ENCODE results near the gene POU2F3. TPM values are rescaled to one million over a fixed set of nuclear protein-coding genes. Genes with fewer than 3 reads are reported as not detected.

POU2F3 gene
- total RNA-seq, 1 donor from 2014 or later = under 0.01 TPM

DNA sequence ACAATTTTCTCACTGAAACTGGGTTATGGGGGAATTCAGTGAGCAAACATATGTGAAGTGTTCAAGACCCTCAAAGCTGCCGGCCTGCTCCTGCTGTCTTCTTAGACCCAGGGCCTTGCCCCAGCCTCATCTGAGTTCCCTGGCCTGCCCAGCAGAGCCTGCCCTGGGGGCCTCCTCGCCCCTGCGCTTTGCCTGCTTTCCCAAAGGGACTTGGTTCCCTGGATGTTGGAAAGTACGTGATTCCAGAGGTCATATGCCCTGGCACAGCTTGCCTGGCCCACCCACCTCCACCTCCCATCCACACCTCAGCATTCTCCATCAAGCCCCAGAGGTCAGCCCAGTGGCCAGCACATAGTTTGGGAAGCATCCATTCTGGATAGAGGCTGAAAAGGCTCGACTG, 13.7 kb upstream of the POU2F3 start:
- DNase-seq (ENCODE audit: low read depth in 2 of 2) = no peak

DNA sequence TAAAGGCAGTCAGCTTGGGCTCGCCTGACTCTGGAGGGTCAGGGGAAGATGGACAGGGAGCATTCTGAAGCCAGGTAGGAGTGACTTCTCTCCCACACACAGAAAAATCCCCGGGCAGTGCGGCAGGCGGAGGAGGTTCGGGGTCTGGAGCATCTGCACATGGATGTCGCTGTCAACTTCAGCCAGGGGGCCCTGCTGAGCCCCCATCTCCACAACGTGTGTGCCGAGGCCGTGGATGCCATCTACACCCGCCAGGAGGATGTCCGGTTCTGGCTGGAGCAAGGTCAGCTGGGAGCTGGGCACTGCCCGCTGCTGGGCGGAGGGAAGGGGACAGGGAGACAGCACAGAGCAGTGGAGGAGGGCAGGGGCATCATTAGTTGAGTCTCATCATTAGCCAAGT, 13.2 kb upstream of the POU2F3 start:
- DNase-seq (ENCODE audit: low read depth in 2 of 2) = no peak

DNA sequence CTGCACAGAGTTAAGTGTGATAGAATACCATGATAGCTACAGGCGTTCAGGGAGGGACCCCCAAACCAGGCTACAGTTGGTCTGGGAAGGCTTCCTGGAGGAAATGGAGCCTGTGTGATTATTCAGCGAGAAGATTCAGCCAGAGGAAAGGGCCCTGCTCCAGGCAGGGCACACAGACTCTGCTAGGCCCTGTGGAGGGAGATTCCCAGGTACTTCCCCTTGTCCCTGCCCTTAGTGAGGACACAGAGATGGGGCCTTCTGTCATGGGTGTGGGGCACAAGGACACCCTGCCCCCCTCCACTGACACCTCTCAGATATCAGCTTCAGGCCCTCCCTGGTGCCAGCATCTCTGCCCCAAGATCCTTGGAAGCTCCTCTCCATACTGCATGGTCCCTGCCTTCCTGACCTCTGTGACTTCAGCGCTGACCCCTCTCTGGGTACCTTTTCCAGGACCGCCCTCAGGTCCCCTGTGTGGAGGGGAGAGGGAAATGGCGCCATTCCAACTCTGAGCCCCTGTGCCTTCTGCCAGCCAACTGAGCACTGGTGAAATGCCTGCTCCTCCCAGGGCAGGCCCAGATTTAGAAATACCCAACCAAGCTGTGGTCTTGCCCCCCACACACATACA, 12.6 kb upstream of the POU2F3 start:
- no peak for DNase-seq (ENCODE audit: low read depth in 2 of 2)

DNA sequence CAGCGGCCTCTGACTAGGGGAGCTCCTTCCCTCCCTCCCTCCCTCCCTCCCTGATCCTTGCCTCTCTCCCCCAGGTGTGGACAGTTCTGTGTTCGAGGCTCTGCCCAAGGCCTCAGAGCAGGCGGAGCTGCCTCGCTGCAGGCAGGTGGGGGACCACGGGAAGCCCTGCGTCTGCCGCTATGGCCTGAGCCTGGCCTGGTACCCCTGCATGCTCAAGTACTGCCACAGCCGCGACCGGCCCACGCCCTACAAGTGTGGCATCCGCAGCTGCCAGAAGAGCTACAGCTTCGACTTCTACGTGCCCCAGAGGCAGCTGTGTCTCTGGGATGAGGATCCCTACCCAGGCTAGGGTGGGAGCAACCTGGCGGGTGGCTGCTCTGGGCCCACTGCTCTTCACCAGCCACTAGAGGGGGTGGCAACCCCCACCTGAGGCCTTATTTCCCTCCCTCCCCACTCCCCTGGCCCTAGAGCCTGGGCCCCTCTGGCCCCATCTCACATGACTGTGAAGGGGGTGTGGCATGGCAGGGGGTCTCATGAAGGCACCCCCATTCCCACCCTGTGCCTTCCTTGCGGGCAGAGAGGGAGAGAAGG, 11.1 kb upstream of the POU2F3 start:
- DNase-seq (ENCODE audit: low read depth in 2 of 2) = no peak

DNA sequence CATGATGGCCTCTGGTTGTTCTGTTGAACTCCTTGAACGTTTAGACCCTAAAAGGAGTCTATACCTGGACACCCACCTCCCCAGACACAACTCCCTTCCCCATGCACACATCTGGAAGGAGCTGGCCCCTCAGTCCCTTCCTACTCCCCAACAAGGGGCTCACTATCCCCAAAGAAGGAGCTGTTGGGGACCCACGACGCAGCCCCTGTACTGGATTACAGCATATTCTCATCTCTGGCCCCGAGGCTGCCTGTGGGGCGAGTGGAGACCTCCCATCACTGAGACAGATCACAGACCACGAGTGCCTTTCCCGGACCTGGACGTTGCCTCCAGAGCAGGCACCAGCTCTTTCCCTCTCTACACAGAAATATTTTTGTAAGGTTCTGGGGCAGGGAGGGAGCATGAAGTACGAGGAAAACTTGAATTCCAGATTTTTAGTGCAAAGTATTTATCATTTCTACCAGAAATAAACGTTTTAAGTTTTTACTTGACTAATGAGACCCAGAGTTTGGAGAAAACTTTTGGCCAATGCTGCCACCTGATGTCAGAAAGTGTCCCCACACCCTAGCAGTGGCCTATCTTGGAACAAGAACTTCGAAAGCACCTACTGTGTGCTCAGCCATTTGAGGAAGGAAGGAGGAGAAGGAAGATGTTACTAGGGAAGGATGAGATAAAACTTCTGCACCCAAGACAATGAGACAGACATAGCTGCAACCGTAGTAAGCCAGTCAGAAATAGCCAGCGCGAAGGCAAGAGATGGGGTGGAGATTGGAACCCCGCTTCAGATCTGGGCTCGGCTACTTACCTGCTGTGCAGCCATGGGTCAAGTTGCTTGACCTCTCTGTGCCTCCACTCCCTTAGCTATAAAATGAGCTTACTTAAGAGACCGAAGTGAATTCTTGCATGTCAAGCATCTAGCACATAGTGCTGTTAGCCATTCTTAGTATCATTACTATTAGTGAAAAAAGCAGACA, 10.2 kb upstream of the POU2F3 start:
- peak; percentile 48 to 62 for DNase-seq (ENCODE audit: low read depth in 2 of 2)

DNA sequence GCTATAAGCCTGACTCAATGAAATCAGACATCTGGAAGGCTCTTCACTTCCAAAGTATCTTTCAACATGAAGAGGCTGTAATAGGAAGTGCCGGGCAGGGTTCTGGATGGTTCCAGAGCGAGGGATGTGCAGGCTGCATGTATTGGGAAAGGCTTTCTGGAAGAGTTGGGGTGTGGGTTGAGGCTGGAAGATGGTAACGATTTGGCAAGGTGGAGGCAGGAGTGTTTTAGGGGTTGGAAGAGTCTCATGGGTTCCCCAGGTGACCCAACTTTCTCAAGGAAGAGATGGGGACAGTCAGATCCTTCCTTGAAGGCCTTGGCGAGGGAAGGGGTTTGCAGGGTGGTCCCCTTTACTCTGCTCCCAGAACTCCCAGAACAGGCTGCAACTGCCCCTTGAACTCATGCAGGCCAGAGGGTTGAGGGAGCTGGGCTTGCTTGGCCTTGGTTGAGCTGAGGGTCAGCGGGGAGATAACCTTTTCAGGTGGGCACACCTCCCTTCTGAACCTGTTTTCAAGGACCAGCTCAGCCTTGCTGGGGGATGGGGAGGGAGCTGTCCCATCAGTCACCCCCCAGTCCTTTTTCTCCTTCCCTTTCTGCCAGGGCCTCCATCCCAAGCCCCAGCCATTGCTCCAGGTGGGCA, 9.4 kb upstream of the POU2F3 start:
- DNase-seq (ENCODE audit: low read depth in 2 of 2) = no peak

DNA sequence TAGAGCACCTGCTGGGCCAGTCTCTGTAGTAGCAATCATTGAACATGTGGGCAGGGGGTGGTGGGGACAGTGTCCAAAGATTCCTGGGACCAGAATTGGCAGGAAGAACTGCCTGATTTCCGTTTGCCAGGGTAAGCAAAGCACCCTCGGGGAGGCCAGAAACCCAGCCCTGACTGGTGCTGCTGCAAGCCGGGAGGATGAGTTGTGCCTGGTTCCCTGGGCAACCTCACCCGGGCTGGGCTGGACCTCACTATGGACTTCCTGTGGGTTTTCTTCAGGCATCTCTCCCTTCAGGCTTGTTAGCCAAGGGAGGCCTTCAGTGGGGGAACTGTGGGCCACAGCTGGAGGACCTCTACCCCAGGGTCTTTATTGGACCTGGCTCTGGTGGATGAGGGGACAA, 8.0 kb upstream of the POU2F3 start:
- DNase-seq (ENCODE audit: low read depth in 2 of 2) = no peak

DNA sequence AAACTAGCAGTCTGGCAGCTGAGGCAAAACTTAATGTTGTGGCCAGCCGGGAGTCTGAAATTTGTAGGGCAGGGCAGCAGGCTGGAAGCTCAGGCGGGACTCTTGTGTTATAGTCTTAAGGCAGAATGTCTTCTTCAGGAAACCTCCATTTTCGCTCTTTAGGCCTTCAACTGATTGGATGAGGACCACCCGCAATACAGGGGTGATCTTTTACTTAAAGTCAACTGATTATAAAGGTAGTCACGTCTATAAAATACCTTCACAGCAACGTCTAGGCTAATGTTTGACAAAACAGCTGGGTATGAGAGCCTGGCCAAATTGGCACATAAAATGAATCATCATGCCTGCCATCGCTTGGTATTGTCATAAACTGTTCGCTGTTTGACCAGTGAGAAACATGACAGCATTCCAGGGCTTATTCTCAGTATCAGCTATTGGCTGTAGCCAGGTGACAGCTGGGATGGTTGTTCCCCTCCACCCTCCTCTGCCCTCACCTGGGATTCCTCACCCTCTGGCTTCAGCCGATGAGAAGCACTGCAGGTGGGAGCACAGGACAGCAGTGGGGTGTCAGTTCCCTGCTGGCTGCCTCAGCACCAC, 6.6 kb upstream of the POU2F3 start:
- DNase-seq (ENCODE audit: low read depth in 2 of 2) = no peak

DNA sequence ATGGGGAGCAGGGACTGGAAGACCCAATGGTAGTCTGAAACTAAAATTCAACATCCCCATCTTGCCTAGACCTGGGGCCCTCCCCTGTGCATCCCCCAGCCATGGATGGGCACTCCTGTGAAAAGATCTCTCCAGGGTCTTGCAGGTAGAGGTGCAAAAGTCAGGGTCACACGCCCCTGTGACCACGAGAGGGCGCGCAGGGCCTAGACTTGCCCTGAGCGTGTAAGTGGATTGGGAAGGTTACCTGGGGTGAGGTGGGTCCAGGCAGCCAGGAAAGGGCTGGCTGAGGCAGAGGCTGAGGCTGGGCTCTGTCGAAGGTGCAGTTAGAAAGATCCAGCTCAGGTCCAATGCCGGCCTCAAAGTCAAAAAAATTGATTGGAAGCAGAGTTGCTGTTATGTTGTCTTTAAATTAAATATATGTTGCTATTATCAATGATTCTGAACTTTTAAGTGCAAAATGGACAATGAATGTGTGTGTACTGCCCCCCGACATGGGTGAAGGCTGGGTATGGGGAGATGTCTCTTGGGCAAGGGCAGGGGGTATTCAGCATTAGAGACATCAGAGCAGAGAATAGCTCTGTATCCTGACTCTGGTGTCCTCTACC, 4.8 kb upstream of the POU2F3 start:
- peak; percentile 65 to 80 for DNase-seq (ENCODE audit: low read depth in 2 of 2)

DNA sequence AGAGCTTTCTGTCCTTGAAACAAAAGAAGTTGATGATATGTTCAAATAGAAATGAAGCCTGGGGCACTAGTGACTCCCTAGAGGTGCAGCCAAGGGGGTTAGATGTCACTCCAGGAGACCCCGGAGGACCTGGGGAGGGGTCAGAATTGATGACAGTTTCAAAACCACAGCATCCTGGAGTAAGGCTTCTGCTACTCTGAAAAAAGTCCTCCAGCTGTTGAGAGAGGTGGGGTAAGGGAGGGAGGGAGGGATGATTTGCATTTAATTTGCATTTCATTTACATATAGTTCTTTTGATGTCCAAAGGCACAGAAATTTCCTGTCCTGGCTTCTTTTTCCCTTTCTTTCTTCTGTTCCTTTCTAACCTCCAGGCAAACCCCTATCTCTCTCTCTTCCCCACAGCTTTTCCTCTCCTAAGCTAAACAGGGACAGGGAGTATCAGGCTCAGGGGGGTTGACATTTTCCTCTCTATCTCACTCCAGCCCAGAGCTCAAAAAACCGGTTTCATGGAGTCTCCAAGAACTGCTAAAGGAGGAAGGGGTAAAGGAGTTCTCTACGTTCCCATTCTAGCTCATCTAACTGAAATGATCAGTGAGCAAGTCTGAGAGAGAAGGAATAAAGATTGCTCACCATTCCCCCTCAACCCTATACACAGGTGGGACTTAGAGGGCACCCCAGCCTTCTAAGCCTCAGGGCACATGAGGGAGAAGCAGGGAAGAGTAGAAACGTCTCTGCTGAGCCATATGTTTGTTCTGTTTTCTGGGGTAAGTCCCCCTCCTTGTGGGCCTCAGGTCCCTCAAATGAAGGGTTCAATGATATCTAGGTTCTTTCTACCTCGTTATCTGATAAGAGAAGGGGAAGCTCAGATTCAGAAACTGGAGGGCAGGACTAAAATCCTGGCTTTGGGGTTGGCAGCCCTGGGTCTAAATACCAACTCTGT, 3.5 kb upstream of the POU2F3 start:
- DNase-seq (ENCODE audit: low read depth in 2 of 2) = no peak

DNA sequence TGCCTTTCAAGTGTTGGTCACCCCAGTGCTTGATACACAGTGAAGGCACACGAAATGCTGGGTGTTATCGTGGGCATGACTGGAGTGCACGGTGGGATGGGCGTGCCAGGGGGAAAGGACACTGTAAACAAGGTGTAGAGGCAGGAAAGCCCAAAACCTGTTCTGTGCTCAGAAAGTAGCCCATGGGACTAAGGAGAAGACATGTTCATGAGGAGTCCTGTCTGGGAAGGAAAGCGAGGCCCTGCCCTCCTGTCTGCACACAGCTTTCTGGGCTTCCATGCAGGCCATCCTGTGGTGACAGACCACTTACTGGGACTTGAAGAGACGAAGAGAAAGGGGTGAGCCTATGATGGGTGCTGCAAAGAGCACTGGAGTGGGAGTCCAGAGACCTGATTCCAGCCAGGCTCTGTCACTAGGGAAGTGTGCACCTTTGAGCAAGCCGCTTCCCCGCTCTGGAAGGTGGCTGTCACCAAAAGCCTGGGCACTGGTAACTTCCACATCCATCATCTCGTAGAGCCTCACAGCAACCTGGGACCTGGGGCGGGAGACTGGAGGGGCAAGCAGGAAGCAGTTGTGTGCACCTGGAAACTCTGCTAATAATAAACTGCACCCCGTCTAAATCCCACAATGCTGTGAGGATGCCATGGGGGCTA, 846 bp upstream of the POU2F3 start:
- no peak for DNase-seq (ENCODE audit: low read depth in 2 of 2)

DNA sequence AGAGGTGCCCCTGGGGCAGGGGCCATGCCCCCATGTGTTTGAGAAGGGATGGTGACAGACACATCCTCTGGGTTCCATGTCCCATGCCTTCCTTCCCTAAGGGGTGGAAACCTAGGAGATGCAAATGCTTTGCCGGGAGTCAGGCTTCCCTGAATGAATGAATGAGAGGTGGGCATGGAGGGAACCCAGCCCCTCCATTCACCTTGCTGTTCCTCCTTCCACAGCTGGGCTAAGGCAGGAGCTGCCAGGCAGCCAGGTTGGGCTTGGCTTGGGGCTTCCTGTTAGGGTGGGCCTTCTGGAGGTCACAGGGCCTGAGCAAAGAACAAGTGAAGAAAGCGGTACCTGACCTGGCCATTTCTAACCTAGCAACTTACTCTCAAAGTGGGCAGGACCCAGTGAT, 926 bp downstream of the POU2F3 start:
- no peak for DNase-seq (ENCODE audit: low read depth in 2 of 2)

DNA sequence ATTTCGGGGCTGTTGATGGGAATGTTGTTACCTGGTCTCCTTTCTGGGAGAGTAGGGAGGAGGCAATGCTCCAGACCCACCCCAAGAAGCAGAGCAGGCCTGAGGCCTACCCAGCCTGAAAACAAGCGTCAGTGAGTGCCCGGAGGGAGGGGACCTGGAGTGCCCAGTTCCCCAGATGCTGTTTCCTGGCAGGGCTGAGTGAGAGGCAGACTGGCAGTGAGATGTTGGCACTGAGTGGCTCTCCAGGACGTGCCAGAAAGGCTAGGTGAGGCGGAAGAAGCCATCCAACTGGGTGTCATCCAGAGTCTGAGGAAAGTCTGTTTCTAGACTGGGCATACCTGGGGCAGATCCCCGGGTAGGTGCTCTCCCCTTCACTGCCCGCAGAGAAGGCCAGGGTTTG, 1.3 kb downstream of the POU2F3 start:
- DNase-seq (ENCODE audit: low read depth in 2 of 2) = no peak

DNA sequence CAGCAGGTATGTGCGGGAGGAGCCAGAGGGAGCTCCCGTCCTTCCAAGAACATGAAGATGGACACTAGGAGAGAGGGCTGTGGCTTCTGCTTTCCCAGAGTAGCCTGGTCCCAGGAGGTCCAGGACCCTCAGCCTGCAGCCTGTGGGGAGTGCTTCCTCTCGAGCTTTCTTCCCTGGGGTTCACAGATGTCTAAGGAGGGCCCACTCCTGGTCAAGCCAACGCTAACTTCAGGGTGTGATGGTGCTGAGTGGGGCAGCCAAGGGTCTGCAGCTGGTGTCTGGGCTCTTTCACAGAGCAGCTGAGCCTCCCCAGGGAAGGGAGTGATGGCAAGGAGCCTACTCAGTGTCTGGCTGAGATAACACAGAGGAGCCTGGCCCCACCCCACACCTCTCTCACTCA, 3.3 kb downstream of the POU2F3 start:
- no peak for DNase-seq (ENCODE audit: low read depth in 2 of 2)

DNA sequence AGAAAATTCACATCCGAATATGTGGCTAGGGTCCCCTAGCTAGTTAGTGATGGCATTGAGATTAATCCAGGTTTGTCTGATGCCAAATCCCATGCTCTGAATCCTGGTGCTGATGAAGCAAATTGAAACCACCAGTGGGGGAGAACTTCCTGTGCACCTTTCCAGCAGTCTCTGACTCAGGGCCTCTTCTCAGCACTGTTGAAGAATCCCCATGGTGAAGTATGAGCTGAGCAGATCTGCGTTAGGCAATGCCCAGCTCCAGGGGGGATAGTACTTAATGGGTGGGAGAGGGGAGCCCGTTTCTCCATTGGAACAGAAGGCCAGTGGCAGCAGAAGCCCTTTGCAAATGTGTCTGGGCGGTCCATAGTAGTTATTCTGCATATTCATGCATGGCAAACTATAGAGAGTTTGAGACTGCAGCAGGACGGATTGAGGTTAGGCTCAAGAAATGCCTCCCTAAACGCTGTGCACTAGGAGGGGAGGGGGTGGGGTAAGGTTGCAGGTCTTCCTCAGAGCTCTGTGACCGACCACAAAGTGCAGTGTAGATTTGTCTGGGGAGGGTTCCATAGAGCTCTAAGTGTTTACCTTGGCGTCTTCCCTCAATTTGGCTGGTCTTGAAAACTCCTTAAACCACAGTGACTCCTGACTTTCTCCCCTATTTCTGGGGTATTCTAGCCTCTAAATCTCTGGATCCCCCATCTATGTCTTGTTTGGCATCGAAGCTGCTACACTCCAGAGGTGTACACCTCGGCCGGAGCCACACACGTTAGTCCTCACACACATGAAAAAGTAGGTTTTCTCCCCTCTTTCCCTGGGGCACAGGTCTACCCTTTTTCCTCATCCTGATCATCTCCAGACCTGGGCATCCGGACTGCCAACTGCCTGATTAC, 4.8 kb downstream of the POU2F3 start:
- DNase-seq (ENCODE audit: low read depth in 2 of 2) = no peak

DNA sequence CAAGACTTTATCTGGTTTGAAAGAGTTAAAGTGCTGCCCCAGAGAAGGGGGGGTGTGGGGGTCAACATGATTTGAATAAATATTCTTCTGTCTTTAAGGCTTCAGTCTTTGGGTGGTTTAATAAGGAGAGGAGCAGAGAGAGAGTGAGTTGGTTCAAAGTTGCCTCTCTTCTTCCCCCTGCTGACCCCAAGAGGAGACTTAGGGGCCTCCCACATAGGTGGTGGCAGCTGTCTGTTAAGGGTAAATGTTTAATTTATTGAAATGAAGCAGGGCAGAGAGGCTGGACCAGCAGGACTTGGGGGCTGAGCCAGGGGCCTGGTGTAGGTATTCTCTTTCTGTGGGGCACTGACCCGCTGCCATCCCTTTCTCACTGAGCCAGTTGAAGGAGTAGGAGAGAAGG, 5.5 kb downstream of the POU2F3 start:
- no peak for DNase-seq (ENCODE audit: low read depth in 2 of 2)

DNA sequence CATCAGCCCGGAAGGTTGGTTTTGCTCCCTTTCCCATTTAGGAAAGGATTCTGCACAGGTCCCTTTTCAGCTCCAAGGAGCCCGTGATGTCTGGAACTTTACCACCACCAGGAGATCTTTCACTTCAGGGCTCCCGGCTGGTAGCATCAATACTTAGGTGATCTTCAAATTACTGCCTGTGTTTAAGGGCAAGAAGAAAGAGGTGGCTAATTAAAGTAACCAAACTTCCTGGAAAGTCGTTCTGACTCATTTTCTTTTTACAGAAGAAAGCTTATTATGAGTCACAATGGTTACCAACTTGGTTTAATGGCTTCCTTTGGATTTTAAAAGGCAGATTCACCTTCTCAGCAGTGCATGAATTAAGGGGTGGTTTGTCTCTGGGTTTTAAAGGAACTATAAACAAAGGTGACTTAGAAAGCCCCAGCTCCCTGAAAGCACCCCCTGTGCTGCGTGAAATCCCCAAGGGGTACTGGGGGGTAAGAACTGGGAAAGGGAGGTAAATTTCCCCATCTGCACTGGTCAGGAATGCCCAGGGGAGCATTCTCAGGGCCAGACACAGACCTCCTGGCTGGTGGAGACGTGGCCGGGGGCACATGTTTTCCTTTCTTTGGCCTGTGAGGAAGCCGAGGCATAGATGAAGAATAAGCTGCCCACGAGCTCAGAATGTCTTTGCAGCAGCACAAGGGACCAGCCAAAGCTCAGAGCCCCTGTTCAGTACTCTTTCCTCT, 8.8 kb downstream of the POU2F3 start:
- peak in 1 of 2 donors; percentile 28 for DNase-seq (ENCODE audit: low read depth in 2 of 2)
